Hepatocyte (in vitro differentiated cells): Measurements from ENCODE around the gene SP9.
A peak's percentile ranks its signal among the peaks of the same experiment; 100 is the strongest.

Source experiments
- EZH2 ChIP-seq: fragments of 200-600 bp; sonication (generic); IDR thresholded peaks from 2 replicates; pipeline ENCODE4 v1.6.1; 2016; ENCODE audit warnings: antibody characterized with exemption, mild to moderate bottlenecking, borderline replicate concordance
- EZH2phosphoT487 ChIP-seq: fragments of 200-600 bp; sonication (generic); IDR thresholded peaks from one replicate; pipeline ENCODE4 v1.6.1; 2018; ENCODE audit warnings: antibody characterized with exemption, mild to moderate bottlenecking, low read depth, moderate library complexity; ENCODE audit not compliant: unreplicated experiment, severe bottlenecking
- TF ChIP-seq, protein P1 (sequence below): fragments of 200-600 bp; sonication (generic); IDR thresholded peaks from 2 replicates; pipeline ENCODE4 v1.5.1; 2016; ENCODE audit warnings: antibody characterized with exemption, mild to moderate bottlenecking; ENCODE audit not compliant: poor library complexity

- TF ChIP-seq, protein P1, sequence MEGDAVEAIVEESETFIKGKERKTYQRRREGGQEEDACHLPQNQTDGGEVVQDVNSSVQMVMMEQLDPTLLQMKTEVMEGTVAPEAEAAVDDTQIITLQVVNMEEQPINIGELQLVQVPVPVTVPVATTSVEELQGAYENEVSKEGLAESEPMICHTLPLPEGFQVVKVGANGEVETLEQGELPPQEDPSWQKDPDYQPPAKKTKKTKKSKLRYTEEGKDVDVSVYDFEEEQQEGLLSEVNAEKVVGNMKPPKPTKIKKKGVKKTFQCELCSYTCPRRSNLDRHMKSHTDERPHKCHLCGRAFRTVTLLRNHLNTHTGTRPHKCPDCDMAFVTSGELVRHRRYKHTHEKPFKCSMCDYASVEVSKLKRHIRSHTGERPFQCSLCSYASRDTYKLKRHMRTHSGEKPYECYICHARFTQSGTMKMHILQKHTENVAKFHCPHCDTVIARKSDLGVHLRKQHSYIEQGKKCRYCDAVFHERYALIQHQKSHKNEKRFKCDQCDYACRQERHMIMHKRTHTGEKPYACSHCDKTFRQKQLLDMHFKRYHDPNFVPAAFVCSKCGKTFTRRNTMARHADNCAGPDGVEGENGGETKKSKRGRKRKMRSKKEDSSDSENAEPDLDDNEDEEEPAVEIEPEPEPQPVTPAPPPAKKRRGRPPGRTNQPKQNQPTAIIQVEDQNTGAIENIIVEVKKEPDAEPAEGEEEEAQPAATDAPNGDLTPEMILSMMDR: no peak
- TF ChIP-seq EZH2 (peak; percentile 25), EZH2phosphoT487 (no peak)
These were observed 5.6 kb upstream of the SP9 start for GRCh38 chr2:174328961-174329715.
